ENCODE data around the gene GBE1. TPM values are rescaled to one million over a fixed set of nuclear protein-coding genes. Genes with fewer than 3 reads are reported as not detected.

Gene GBE1
- total RNA-seq, 4 donors from 2014 or later: 127 to 319 (median 239) TPM

GRCh38 chr3:81451140-81451539, 310.3 kb downstream of the GBE1 start:
- Histone ChIP-seq H3K4me1 (no peaks in the 10 kb centered on the region), H3K4me3 (no peak overlapping the region), H3K9me3 (no peaks in the 10 kb centered on the region), H3K36me3 (no peaks in the 10 kb centered on the region), H3K27me3 (no peaks in the 10 kb centered on the region), H3K27ac (no peak overlapping the region)
- in situ Hi-C loops (cut with MboI; ENCODE audit: low sequenced_read_pairs in 4 of 4) (no loop called here), intact Hi-C loops (cut with DNase I; ENCODE audit: low total_unique reads) (no loop called here)
- no peak for ATAC-seq
- DNase-seq: no peak
- TF ChIP-seq CTCF (IDR thresholded peaks at IDR 0.05 in 4 of 5, conservative IDR thresholded peaks at IDR 0.05 in 1 of 5) (no peak), POLR2A (IDR thresholded peaks at IDR 0.05) (no peak)

DNA sequence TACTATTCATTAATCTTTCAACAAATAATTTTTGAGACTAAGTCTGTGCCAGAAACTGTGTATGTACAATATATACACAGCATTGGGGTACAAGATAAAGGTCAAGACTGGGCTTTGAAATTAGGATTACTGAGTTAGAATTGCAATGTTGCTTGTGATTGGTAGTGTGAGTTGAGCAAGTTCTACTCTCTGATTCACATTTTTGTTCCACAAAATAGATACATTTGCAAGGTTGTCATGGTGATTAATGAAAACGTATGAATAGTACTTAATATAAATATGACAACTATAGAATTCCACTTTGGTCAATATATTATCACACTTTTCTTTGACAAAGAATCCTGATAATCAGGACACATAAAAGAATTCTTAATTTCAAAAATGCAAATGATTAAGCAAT, 314.6 kb downstream of the GBE1 start:
- Histone ChIP-seq H3K4me1 (peaks cover 0 to 3% of the 10 kb centered on the region in 2 donors), H3K9me3 (no peaks in the 10 kb centered on the region), H3K4me3 (no peak overlapping the region), H3K36me3 (no peaks in the 10 kb centered on the region), H3K27ac (no peak overlapping the region), H3K27me3 (no peaks in the 10 kb centered on the region)
- DNase-seq (no peak), ATAC-seq (no peak)
- in situ Hi-C loops (cut with MboI; ENCODE audit: low sequenced_read_pairs in 4 of 4): no loop called here
- TF ChIP-seq CTCF (IDR thresholded peaks at IDR 0.05 in 4 of 5, conservative IDR thresholded peaks at IDR 0.05 in 1 of 5) (no peak), POLR2A (IDR thresholded peaks at IDR 0.05) (no peak)
- intact Hi-C loops (cut with DNase I; ENCODE audit: low total_unique reads): no loop called here

DNA sequence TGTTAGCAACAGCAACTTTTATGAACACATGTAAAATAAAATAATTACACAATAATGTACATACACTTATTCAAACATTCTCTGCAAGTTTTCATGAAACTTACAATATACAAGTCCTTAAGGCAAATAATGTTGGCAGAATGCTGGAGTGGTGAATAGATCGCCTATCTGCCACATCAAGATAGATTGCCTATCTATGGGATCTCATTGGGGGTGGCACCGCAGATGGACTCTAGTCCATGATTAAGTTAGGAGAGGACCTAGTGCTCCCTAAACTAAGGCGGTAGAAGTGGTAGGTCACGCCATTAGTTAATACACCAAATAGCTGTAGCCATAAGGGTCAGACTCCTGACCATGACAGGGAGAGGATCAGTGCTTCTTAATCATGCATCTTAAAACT, 315.7 kb downstream of the GBE1 start:
- in situ Hi-C loops (cut with MboI; ENCODE audit: low sequenced_read_pairs in 4 of 4): no loop called here
- no peak for ATAC-seq
- Histone ChIP-seq H3K4me3 (no peak overlapping the region), H3K36me3 (no peaks in the 10 kb centered on the region), H3K27ac (no peak overlapping the region), H3K27me3 (no peaks in the 10 kb centered on the region), H3K4me1 (peaks cover 0 to 3% of the 10 kb centered on the region in 2 donors), H3K9me3 (no peaks in the 10 kb centered on the region)
- TF ChIP-seq CTCF (IDR thresholded peaks at IDR 0.05 in 4 of 5, conservative IDR thresholded peaks at IDR 0.05 in 1 of 5) (no peak), POLR2A (IDR thresholded peaks at IDR 0.05) (no peak)
- intact Hi-C loops (cut with DNase I; ENCODE audit: low total_unique reads): no loop called here
- no peak for DNase-seq

DNA sequence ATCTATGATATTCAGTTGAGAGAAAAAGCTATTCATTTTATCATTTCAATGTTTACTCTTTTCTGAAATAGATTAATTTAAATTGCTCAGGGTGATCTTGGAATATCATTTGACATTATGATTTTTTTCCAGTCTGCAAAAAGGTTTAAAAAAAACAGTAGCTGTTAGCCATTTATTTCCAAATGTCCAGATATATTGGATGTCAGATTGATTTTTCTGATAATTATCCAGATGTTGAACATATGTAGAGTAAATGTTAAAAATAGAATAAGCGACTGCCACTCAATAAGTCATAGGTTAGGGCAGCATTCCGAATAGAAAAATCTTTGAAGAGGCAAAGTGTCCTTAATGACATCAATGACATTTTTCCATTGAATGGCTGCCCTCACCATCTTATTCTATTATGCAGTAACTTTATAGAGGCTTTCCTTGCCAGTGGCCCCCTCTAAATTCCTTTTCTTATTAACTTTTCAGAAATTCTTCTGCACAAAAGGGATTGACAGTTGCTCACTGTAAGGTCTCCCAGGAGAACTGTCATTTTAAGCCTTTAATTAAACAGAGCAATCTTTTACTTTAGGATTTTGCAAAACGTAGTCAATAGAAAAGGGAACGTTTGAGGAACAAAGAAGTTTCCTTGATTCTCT, 316.5 kb downstream of the GBE1 start:
- intact Hi-C loops (cut with DNase I; ENCODE audit: low total_unique reads) (no loop called here), in situ Hi-C loops (cut with MboI; ENCODE audit: low sequenced_read_pairs in 4 of 4) (no loop called here)
- H3K4me1 ChIP-seq: peaks cover 0 to 3% of the 10 kb centered on the region in 2 donors
- no peak overlapping the region for H3K4me3 ChIP-seq
- DNase-seq: no peak
- H3K27ac ChIP-seq: no peak overlapping the region
- no peak for TF ChIP-seq CTCF (IDR thresholded peaks at IDR 0.05 in 4 of 5, conservative IDR thresholded peaks at IDR 0.05 in 1 of 5)
- no peak for TF ChIP-seq POLR2A (IDR thresholded peaks at IDR 0.05)
- H3K27me3 ChIP-seq: no peaks in the 10 kb centered on the region
- H3K36me3 ChIP-seq: no peaks in the 10 kb centered on the region
- H3K9me3 ChIP-seq: no peaks in the 10 kb centered on the region
- ATAC-seq: no peak

DNA sequence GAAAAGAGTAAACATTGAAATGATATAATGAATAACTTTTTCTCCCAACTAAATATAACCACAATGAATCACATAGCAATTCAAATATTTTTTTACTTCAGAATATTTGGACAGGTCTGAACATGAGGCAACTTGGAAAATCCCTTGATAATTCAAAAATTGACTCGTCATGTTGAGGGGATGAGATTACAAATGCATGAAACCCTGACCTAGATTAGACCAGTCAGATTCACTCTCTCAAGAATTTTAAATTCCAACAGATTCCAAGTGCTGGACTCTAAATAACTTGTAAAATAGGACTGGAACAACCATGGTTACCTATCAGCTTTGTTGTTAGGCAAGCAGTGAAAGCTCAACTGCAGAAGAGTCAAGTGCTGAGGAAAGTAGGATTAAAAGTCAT, 317.5 kb downstream of the GBE1 start:
- DNase-seq (no peak), ATAC-seq (peak; percentile 78 to 85)
- Histone ChIP-seq H3K27me3 (no peaks in the 10 kb centered on the region), H3K9me3 (no peaks in the 10 kb centered on the region), H3K36me3 (no peaks in the 10 kb centered on the region), H3K4me1 (peaks cover 0 to 3% of the 10 kb centered on the region in 2 donors), H3K27ac (no peak overlapping the region), H3K4me3 (no peak overlapping the region)
- intact Hi-C loops (cut with DNase I; ENCODE audit: low total_unique reads) (no loop called here), in situ Hi-C loops (cut with MboI; ENCODE audit: low sequenced_read_pairs in 4 of 4) (no loop called here)
- TF ChIP-seq CTCF (IDR thresholded peaks at IDR 0.05 in 4 of 5, conservative IDR thresholded peaks at IDR 0.05 in 1 of 5) (no peak), POLR2A (IDR thresholded peaks at IDR 0.05) (no peak)

Measured in gastrocnemius medialis (tissue), 4 donors.